Skeletal muscle tissue (tissue), 4 donors: Measurements from ENCODE around the gene DSCAM. TPM values are rescaled to one million over a fixed set of nuclear protein-coding genes. Genes with fewer than 3 reads are reported as not detected.
"Not testable (repeated sequence)": the region's sequence is repeated elsewhere in the genome, so short reads cannot be mapped to it uniquely, and the experiment has no call there.

Experiments used
- H3K27ac ChIP-seq: one replicate; pipeline ENCODE4 v1.7.0; 2013; ENCODE audit warnings: mild to moderate bottlenecking, low read depth, low read length, inconsistent platforms
- H3K27me3 ChIP-seq, 3 donors: one replicate each; pipeline ENCODE4 v1.7.0; 2013; ENCODE audit warnings: low read length in 3 of 3; ENCODE audit not compliant: control insufficient read depth in 3 of 3, insufficient read depth in 3 of 3
- H3K36me3 ChIP-seq, 3 donors: one replicate each; pipeline ENCODE4 v1.7.0; 2013; ENCODE audit warnings: low read length in 3 of 3; ENCODE audit not compliant: control insufficient read depth in 3 of 3, insufficient read depth in 3 of 3
- H3K4me1 ChIP-seq, 3 donors: one replicate each; pipeline ENCODE4 v1.7.0; 2013; ENCODE audit warnings: low read length in 3 of 3, mild to moderate bottlenecking in 3 of 3; ENCODE audit not compliant: control insufficient read depth in 3 of 3, insufficient read depth in 3 of 3
- H3K4me3 ChIP-seq, 3 donors: one replicate each; pipeline ENCODE4 v1.7.0; 2013; ENCODE audit warnings: low read length in 3 of 3
- H3K9ac ChIP-seq, 3 donors: one replicate each; pipeline ENCODE4 v1.7.0; 2013; ENCODE audit warnings: low read length in 3 of 3, mild to moderate bottlenecking in 3 of 3, moderate library complexity in 2 of 3, low read depth in 1 of 3
- H3K9me3 ChIP-seq, 3 donors: one replicate each; pipeline ENCODE4 v1.7.0; 2013; ENCODE audit warnings: low read length in 3 of 3; ENCODE audit not compliant: control insufficient read depth in 3 of 3
- total RNA-seq: library from RNA; depleted of rRNA; stranded (reverse); fragments of >200 nt; gene quantifications from one replicate; pipeline ENCODE4 v1.2.3, GENCODE V29; 2014
- donor health status: Osteomylitis.

Gene DSCAM
- total RNA-seq, 1 donor from 2014 or later, result 0.52 TPM

GRCh38 chr21:40186045-40186444 is 660.9 kb downstream of the DSCAM start:
- peaks cover 0 to 4% (median 0%) of the 10 kb centered on the region in 3 donors for H3K4me1 ChIP-seq
- H3K27ac ChIP-seq, result no peak overlapping the region
- H3K9ac ChIP-seq, result no peak overlapping the region
- peaks cover 0 to 4% (median 3%) of the 10 kb centered on the region in 3 donors for H3K27me3 ChIP-seq
- no peak overlapping the region for H3K4me3 ChIP-seq
- H3K36me3 ChIP-seq, result no peaks in the 10 kb centered on the region
- no peaks in the 10 kb centered on the region for H3K9me3 ChIP-seq

GRCh38 chr21:40185208-40185607 is 661.8 kb downstream of the DSCAM start:
- H3K9ac ChIP-seq, result no peak overlapping the region
- no peaks in the 10 kb centered on the region for H3K9me3 ChIP-seq
- H3K36me3 ChIP-seq, result no peaks in the 10 kb centered on the region
- peaks cover 0 to 4% (median 0%) of the 10 kb centered on the region in 3 donors for H3K4me1 ChIP-seq
- peaks cover 0 to 4% (median 3%) of the 10 kb centered on the region in 3 donors for H3K27me3 ChIP-seq
- no peak overlapping the region for H3K27ac ChIP-seq
- H3K4me3 ChIP-seq, result no peak overlapping the region

GRCh38 chr21:40182491-40182890 is 664.5 kb downstream of the DSCAM start:
- not testable (repeated sequence) for H3K9ac ChIP-seq, H3K27ac ChIP-seq, H3K36me3 ChIP-seq, H3K4me3 ChIP-seq, H3K9me3 ChIP-seq, H3K4me1 ChIP-seq
- peaks cover 0 to 15% (median 5%) of the 10 kb centered on the region in 3 donors for H3K27me3 ChIP-seq

GRCh38 chr21:40179166-40179565 is 667.8 kb downstream of the DSCAM start:
- no peaks in the 10 kb centered on the region for H3K4me1 ChIP-seq
- H3K27ac ChIP-seq, result no peak overlapping the region
- no peaks in the 10 kb centered on the region for H3K9me3 ChIP-seq
- no peak overlapping the region for H3K9ac ChIP-seq
- no peak overlapping the region for H3K4me3 ChIP-seq
- H3K27me3 ChIP-seq, result peaks cover 0 to 22% (median 9%) of the 10 kb centered on the region in 3 donors
- H3K36me3 ChIP-seq, result no peaks in the 10 kb centered on the region

- H3K4me1 ChIP-seq, result no peaks in the 10 kb centered on the region
- H3K9me3 ChIP-seq, result no peaks in the 10 kb centered on the region
- no peak overlapping the region for H3K27ac ChIP-seq
- no peak overlapping the region for H3K4me3 ChIP-seq
- no peaks in the 10 kb centered on the region for H3K36me3 ChIP-seq
- H3K27me3 ChIP-seq, result peaks cover 0 to 22% (median 9%) of the 10 kb centered on the region in 3 donors
- H3K9ac ChIP-seq, result no peak overlapping the region
These were observed 668.2 kb downstream of the DSCAM start for GRCh38 chr21:40178726-40179125.

- H3K9ac ChIP-seq, result no peak overlapping the region
- no peaks in the 10 kb centered on the region for H3K9me3 ChIP-seq
- no peak overlapping the region for H3K4me3 ChIP-seq
- H3K36me3 ChIP-seq, result no peaks in the 10 kb centered on the region
- H3K27ac ChIP-seq, result no peak overlapping the region
- no peaks in the 10 kb centered on the region for H3K4me1 ChIP-seq
- peaks cover 0 to 22% (median 9%) of the 10 kb centered on the region in 3 donors for H3K27me3 ChIP-seq
These were observed 669.0 kb downstream of the DSCAM start for GRCh38 chr21:40177979-40178378.

- Histone ChIP-seq H3K9me3 (no peaks in the 10 kb centered on the region), H3K27me3 (peaks cover 0 to 26% (median 9%) of the 10 kb centered on the region in 3 donors), H3K4me1 (no peaks in the 10 kb centered on the region), H3K36me3 (no peaks in the 10 kb centered on the region), H3K9ac (no peak overlapping the region), H3K27ac (no peak overlapping the region), H3K4me3 (no peak overlapping the region)
These were observed 670.2 kb downstream of the DSCAM start for GRCh38 chr21:40176724-40177123.

- H3K27ac ChIP-seq, result no peak overlapping the region
These were observed 673.1 kb downstream of the DSCAM start for GRCh38 chr21:40173816-40174215.

GRCh38 chr21:40169971-40170370 is 677.0 kb downstream of the DSCAM start:
- Histone ChIP-seq H3K4me1 (no peaks in the 10 kb centered on the region), H3K27ac (no peak overlapping the region), H3K9ac (no peak overlapping the region), H3K36me3 (no peaks in the 10 kb centered on the region), H3K9me3 (no peaks in the 10 kb centered on the region), H3K4me3 (no peak overlapping the region), H3K27me3 (peaks cover 0 to 4% (median 0%) of the 10 kb centered on the region in 3 donors)

More at GRCh38 chr21:40173816-40174215, 673.1 kb downstream of the DSCAM start:
- Histone ChIP-seq H3K9ac (no peak overlapping the region), H3K4me1 (no peaks in the 10 kb centered on the region), H3K4me3 (no peak overlapping the region), H3K9me3 (no peaks in the 10 kb centered on the region), H3K27me3 (peaks cover 0 to 26% (median 9%) of the 10 kb centered on the region in 3 donors), H3K36me3 (no peaks in the 10 kb centered on the region)

GRCh38 chr21:40166291-40166843 is 680.6 kb downstream of the DSCAM start:
- no peaks in the 10 kb centered on the region for H3K27me3 ChIP-seq
- no peaks in the 10 kb centered on the region for H3K9me3 ChIP-seq
- no peaks in the 10 kb centered on the region for H3K4me1 ChIP-seq
- no peak overlapping the region for H3K27ac ChIP-seq
- H3K9ac ChIP-seq, result no peak overlapping the region
- H3K36me3 ChIP-seq, result no peaks in the 10 kb centered on the region
- H3K4me3 ChIP-seq, result no peak overlapping the region
